HG02938 (cell line): ENCODE measurements around the gene NCOA7.
A peak's percentile ranks its signal among the peaks of the same experiment; 100 is the strongest.
"Not testable (repeated sequence)": the region's sequence is repeated elsewhere in the genome, so short reads cannot be mapped to it uniquely, and the experiment has no call there.

Experiments used
- ATAC-seq: cut with Tn5 transposase; IDR thresholded peaks from one replicate; pipeline ENCODE4 v1.9.1; 2021; ENCODE audit warnings: mild to moderate bottlenecking, moderate library complexity; ENCODE audit not compliant: unreplicated experiment

The NCOA7 gene

DNA sequence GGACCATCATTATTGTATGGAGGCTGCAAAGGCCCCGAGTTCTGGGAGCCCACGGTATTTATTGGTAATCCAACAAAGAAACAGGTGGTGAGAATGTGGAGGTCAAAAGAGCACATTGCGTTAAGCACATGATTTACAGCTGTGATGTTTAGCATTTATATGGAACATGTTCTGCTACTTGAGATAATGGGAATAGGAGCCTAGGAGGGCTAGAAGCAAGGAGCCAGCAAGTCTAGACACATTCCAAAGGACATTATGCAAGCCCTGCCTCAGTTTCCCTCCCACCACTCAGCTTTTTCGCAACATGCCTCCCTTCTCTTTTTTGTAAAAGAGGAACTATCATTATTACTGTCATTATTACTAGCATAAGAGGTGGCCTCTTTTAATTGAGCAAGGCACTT lies 120.3 kb downstream of the NCOA7 start:
- not testable (repeated sequence) for ATAC-seq

DNA sequence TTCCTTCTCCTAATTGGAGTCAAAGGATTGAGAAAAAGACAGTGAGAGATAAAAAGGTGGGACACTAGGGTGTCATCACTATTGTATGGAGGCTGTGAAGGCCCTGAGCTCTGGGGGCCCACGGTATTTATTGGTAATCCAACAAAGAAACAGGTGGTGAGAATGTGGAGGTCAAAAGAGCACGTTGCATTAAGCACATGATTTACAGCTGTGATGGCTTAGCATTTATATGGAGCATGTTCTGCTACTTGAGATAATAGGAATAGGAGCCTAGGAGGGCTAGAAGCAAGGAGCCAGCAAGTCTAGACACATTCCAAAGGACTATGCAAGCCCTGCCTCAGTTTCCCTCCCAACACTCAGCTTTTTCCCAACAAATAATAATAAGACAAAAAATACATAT lies 121.7 kb downstream of the NCOA7 start:
- ATAC-seq = not testable (repeated sequence)

DNA sequence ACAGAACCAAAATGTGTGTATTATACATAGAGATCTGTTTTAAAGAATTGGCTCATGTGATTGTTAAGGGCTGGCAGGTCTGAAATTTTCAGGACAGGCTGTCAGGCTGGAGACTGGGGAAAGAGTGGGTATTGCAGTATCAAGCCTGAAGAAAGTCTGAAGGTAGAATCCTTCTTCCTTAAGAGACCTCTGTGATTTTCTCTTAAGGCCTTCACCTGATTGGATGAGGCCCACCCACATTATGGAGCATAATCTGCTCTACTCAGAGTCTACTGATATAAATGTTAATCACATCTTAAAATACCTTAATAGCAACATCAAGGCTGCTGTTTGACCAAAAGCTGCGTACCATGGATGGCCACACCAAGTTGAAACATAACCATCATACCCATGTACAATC lies 122.4 kb downstream of the NCOA7 start:
- no peak for ATAC-seq

DNA sequence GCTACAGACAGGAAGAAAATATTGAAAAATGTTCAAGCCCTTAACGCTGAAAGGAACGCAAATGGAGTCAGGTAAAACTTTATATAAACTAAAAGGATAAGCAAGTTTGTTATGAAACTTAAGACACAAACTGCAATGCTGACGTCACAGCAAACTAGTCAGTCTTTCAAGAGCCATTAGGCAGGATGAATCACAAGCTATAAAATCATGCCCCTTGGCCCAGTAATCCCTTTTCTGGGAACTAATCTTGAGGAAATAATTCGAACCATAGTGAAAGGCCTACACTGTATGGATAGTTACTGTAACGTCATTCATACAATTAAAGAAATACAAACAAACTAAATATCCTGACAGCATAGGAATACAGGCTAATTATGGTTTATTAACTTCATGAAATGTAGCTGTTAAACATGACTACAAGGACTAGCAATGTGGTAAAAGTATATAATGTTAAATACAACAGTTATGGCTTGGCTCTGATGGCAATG lies 123.1 kb downstream of the NCOA7 start:
- ATAC-seq = no peak

DNA sequence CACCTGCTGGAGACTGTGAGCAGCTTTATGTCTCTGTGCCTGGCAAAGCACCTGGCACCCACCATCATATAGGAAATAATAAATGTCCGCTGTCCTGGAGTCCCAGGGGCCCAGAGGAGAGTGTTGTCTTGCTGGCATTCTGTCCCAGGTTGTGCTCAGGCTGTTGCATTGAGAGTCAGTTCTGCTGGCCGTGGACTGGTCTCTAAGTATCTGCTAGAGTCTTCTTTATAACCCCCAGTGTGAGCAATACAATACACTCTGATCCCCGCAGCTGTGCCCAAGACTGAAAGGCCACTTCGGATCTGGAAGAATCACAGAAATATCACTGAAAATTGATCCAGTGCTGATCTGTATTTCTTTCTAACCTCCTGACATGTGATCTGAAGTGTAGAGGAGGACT lies 127.5 kb downstream of the NCOA7 start:
- ATAC-seq = no peak

DNA sequence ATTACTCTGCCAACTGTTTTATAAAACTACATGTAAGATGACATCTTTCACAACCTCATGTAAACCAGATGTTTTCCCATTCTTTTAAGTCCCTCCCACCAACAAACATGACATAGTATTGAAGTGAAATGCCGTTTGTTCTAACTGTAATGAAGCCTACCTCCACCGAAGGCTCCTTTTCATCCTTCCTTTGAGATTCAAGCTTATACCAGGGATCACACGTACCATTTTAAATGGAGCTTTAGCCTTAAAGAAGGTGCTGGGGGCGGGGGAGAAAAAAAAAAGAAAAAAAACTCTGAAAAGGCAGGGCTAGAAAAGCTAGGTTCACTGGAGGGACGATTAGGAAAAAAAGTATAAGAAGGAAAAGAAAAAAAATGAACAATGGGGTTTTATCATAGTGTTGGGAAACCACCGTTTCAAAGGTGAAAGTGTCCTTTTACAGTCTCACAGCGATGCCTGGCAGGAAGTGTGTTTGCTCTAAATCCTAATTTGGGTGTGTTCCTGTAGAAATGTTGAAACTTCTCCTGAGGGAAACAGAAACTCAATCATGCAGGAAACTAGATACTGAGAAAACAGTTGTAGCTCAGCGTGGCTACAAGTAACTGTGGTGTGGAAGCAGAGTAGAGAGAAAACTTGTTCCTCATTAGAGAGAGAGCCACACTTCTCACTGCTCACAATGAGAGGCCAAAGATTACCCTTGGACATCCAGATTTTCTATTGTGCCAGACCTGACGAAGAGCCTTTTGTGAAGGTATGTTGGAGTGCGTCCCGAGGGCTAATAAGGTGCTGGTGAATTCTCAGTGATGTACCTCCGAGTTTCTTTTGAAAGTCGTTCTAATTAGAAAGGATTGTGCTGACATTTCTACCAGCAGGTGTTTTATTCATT lies 128.2 kb downstream of the NCOA7 start:
- ATAC-seq = peak; percentile 98

DNA sequence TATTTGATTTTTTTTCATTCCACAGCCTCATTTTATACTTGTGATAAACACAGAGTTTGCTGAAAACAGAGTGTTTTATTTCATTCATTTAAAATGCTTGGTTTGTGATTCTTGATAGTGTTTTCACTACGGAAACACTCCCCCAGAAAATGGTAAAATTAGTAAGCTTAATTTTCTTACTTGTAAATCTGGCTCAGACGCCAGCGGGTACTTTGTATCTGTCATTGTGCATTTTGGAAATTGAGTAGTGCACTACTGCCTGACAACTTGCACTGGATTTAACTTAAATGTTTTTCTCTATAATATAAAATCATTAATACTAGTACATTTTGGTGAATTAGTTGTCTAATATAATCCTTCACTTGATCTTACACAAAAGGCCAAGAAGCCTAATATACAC lies 128.9 kb downstream of the NCOA7 start:
- peak; percentile 19 for ATAC-seq

DNA sequence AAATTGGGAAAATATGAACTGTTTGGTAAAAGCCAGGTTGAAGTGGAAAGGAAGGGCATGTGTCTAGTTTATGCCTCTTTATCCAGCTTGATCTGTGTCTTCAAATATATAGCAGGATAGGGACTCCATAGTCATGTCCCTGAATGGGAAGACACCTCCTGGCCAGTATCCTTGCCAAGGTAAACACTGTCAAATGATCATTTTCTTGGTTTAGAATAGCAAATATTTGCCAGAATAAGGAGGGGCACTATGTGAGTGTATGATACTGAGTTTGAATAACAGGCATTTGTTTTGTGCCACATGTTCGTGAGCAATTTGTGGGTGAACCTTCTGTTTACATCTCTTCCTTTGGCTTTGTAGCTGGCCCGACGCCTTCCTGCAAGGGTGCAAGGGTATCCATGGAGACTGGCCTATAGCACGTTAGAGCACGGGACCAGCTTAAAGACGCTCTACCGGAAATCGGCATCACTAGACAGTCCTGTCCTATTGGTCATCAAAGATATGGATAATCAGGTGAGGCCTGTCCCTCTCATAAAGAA lies 131.6 kb downstream of the NCOA7 start:
- ATAC-seq = no peak

DNA sequence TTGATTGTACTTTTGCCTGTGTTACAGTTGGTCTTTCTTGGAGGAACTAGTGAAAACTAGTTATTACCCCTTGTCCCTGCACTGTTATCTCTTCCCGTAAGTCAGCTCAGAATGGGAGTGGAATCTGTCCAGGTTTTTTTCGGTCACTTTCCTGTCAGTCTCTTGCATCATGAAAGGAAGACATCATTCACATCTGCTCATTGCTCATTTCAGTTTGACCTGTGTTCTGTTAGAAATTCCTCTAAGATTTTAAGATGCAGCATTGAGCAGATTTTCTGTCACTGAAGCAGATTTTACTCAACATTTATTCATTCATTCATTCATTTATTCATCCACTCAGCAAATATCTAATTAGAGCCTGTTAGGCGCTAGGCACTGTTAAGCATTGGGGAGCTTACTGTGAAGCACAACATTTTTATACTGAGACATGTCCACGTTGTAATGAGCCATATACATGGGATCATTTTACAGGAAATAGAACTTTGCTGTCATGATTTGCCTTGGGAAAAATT lies 132.7 kb downstream of the NCOA7 start:
- ATAC-seq = no peak

DNA sequence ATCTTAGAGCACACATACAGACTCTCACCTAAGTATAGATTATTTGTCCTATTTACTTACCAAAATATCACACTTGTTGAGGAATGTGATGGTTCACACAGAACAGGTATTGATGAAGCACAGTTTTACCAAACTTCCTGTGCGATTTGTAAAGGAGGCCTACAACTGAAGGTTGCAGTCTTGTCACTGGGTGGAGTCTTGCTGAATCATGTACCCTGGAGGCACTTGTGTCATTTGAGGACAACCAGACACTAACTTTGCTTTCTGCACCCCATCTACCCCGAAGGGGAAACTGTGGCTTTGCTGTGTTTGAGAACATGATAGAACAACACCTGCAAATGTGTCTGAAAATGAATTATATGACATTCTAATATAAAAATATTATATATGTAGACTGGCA lies 133.4 kb downstream of the NCOA7 start:
- no peak for ATAC-seq

DNA sequence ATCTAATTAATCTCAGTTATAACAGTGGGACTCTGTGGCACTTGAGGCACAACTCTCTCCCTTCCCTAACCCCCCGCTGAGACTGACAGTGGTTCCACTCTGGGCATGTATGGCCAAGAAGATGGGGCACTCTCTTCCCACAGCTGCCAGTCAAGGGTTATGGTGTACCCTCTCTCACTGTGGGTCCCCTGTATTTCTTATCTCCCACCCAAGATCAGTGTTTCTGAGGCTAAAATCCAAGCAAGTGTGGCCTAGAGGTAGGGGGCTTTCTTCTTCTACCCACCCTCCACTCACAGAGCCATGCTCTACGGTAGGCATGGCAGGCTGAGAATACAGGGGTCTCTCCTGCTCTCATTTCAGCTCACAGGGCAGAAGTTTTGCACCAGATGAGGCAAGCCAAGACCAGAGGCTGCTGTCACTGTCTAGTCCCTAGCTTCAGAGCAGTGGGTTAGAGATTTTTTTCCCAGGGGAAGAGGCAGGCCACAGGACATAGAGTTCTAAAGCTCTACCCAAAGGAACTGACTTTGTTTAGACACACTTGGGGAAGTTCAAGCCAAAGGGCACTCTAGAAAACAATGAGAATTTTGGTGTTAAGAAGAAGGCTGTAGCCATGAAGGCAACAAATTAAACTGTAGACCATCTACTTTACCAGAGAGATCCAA lies 134.1 kb downstream of the NCOA7 start:
- no peak for ATAC-seq

DNA sequence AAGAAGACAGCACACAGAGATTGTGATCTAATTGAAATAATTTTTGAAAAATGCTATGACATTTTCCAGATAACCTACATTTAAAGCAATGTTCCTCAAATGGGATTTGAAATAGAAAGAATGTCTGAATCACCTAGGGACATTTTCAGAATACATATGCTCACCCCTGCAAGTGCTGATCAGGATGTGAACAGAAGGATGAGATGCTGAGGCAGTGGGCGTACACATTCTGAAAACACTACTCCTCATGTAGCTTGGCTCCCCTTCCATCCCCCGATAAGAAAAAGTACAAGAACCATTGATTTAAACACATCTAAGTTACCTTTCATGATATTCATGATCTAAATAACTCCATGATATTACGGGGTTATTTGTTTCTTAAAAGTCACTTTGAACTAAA lies 136.0 kb downstream of the NCOA7 start:
- no peak for ATAC-seq

DNA sequence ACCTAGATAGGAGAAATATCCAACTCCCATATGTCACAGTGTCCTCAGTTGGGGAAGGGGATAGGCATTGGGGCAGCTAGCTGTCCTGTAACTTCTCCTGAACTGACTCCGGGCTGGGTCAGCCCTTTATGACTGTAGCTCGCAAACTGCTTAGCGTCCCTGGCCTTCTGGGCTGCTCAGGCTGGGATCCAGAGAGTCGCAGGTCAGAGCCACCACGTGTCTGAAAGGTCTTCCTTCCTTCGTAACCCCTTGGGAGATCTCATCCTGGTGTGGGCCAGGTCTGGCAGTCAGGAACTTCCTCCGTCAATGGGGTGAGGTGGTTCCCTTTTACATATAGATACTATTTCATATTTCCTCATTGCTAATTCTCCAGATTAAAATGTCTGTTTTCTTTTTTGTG lies 137.0 kb downstream of the NCOA7 start:
- no peak for ATAC-seq

DNA sequence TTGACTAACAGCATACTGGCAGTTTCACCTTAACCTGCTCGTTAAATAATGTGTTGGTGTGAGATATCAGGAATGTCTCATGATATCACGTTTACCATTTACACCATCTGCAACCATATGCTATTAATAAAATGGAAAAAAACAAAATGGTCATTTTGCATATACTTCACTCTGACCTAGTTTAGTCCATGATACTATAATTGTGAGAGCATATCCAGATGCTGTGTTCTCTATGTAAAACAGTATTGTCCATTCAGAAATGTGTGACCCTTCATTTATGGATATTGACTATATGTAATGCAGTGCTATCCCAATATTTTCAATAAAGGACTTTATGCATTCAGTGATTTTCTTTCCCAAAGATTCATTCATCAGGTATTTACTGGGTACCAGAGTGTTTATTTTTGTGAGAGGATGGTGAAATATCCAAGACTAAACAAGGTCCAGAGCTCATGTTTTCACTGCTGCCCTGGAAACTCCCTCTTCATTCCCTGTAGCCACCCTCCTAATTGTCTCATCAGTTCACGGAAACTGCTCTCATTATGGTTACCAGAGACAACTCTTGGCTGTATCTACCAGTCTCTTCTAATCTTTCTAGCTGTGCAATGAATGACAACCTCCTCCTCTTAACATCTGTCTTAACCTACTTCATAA lies 140.1 kb downstream of the NCOA7 start:
- no peak for ATAC-seq

DNA sequence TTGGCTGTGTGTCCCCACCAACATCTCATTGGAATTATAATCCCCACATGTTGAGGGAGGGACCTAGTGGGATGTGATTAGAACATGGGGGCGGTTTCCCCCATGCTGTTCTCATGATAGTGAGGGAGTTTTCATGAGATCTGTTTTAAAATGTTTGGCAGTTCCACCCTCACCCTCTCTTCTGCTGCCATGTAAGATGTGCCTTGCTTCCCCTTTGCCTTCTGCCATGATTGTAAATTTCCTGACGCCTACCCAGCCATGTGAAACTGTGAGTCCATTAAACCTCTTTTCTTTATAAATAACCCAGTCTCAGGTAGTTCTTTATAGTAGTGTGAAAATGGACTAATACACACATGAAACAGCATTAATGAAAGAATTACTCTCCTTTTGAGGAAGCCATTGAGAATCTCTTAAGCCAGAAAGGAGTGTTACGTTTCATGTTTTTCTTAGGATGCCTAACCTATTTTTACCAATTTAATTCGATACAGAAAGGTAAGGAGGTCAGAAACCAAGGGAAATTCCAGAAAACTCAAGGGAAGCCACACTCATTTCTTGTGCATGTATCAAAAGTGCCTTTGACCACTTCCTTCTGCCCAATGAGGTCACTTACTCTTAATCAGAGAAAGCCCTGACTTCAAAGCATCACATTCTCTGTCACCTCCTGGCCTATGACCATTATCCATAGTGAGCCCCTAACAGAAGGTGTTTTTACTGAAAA lies 141.1 kb downstream of the NCOA7 start:
- peak; percentile 81 for ATAC-seq

DNA sequence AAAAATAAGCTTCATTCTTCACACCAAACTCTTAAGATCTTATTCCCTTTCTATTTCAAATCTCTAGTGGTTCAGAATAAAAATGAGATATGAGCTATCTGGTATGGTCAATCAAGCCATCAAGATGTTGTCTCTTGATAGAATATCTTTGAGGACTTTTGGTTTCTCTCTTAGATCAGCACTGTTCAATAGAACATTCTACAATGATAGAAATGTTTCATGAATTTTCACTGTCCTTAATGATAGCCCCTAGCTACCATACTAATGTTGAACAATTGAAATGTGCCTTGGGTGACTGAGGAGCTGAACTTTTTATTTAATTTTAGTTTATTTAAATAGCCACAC lies 141.7 kb downstream of the NCOA7 start:
- peak; percentile 16 for ATAC-seq

DNA sequence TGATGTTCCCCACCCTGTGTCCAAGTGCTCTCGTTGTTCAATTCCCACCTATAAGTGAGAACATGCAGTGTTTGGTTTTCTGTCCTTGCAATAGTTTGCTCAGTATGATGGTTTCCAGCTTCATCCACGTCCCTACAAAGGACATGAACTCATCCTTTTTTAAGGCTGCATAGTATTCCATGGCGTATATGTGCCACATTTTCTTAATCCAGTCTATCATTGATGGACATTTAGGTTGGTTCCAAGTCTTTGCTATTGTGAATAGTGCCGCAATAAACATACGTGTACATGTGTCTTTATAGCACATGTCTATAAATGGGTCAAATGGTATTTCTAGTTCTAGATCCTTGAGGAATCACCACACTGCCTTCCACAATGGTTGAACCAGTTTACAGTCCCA lies 144.8 kb downstream of the NCOA7 start:
- ATAC-seq = not testable (repeated sequence)

DNA sequence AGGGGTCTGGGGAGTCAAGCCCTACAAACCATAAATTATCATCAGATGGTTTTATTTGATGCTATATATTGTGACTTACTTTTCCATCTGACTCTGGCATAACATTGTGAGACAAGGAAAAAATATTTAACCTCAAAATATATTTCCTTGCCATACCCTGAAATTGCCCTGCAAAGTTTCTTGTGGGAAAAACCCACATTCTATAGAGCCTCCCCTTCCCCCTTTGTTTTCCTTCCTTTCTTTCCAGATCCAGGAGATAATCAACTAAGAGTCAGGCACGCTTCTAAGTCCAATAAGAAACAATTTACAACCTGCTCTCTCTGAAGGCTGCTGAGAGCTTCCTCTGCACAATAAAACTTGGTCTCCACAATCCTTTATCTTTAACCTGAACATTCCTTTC lies 148.3 kb downstream of the NCOA7 start:
- ATAC-seq = no peak

DNA sequence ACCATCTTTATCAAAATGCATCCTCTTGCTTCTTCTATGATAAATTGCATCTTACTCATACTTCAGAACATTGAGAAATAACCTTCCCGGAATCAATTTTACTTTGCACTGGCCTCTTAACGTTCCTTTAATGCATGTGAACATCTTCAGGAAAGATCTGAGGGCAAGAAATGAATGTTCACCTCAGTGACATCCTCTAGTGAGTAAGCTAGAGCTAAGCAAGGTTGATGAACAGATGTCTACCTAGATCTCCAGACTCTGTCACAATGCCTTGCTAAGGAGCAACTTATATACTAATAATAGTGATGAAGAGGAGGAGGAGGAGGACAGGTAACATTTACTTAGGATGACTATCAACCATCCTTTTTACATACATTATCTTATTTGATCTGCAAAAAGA lies 149.0 kb downstream of the NCOA7 start:
- no peak for ATAC-seq

DNA sequence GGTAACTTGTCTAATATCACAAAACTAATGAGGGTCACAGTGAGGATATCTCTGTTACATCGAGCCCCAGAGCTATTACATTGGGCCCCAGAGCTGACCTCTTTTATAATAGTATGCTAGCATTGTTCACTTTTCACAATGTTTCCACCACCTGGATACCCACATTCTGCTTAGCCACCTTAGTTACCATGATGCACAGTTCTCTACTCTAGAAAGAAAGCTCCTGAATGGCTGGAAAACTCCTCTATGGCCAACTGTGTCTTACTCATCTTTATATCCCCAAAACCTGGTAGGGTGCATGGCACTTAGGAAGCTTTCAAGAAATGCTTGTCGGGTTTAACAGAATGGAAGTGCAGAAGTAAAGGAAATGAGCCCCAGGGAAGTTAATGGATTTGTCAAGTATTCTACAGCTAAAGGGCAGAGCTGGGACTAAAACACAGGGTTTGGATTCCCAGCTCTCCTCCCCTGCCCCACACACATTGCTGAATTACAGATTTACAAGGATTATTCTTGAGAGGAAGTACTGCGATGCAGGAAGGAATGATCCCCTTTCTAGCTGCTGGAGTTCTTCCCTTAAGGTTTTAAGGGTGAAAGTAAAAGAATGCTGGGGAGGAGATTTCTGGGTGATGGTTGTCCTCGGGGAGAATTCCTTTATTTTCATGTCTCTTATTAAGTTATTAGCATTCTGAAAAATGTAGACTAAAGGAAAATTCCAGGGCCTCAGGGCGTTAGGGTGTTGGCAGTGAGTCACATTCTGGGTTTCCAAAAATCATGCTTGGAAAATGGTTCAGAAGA lies 149.7 kb downstream of the NCOA7 start:
- ATAC-seq = no peak
